ENCODE data around the gene PUS3.
"Not testable (repeated sequence)": the region's sequence is repeated elsewhere in the genome, so short reads cannot be mapped to it uniquely, and the experiment has no call there.

The PUS3 gene

DNA sequence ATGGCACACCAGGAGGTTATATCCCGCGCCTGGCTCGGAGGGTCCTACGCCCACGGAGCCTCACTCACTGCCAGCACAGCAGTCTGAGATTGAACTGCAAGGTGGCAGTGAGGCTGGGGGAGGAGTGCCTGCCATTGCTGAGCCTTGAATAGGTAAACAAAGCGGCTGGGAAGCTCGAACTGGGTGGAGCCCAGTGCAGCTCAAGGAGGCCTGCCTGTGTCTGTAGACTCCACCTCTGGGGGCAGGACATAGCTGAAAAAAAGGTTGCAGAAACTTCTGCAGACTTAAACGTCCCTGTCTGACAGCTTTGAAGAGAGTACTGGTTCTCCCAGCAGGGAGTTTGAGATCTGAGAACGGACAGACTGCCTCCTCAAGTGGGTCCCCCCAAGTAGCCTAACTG, 45.3 kb downstream of the PUS3 start:
- not testable (repeated sequence) for FAIRE-seq

DNA sequence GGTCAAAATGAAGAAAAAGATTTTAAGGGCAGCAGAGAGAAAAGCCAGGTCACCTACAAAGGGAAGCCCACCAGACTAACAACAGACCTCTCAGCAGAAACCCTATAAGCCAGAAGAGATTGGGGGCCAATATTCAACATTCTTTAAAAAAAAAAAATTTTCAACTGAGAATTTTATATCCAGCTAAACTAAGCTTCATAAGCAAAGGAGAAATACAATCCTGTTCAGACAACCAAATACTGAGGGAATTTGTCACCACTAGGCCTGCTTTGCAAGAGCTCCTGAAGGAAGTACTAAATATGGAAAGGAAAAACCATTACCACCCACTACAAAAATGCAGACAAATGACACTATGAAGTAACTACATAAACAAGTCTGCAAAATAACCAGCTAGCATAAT, 56.8 kb downstream of the PUS3 start:
- no peak for FAIRE-seq
